GM03348 (cell line): Measurements from ENCODE around the gene BLVRB.
"Not testable (repeated sequence)": the region's sequence is repeated elsewhere in the genome, so short reads cannot be mapped to it uniquely, and the experiment has no call there.

Experiments used
- DNase-seq: peaks from one replicate; pipeline ENCODE4 v3.0.0; 2012; ENCODE audit warnings: low spot score

Gene BLVRB

GRCh38 chr19:40422748-40423566 is 42.6 kb downstream of the BLVRB start:
- DNase-seq = no peak

DNA sequence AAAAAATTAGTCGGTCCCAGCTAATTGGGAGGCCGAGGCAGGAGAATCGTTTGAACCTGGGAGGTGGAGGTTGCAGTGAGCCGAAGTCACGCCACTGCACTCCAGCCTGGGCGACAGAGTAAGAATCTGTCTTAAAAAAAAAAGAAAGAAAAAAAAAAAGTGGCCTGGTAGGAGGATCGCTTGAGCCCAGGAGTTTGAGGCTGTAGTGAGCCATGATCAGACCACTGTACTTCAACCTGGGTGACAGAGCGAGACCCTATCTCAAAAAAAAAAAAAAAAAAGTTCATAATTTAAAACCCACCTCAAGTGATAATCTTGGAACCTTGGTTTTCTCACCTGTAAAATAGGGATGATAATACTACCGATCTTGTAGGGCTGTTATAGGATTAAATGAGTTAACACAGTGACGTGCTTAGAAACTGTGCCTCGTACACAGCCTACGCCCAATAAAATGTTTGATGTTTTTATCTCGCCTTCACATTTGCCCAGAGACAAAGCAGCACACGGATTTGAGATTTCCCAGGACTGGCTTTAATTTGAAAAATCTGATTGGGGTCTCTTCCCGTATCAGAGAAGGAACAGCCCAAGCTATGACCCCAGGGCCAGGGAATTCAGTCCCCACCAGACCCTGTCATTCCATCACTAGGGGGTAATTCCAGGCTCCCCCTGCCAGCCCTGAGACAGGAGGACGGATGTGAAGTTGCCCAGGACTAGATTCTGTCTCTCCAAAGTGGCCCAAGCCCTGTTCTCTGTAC is 43.4 kb downstream of the BLVRB start:
- no peak for DNase-seq

GRCh38 chr19:40420766-40421765 is 44.5 kb downstream of the BLVRB start:
- peak; percentile 96 for DNase-seq

DNA sequence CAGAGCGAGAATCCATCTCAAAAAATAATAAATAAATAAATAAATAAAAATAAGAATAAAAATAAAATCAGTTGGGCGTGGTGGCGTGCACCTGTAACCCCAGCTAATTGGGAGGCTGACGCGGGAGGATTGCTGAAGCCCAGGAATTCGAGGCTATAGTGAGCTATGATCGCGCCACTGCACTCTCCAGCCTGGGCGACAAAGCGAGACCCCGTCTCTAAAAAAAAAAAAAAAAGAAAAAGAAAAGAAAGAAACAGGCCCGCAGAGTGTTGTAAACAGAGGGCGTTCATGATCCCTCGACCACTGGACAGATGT is 45.1 kb downstream of the BLVRB start:
- DNase-seq = no peak

DNA sequence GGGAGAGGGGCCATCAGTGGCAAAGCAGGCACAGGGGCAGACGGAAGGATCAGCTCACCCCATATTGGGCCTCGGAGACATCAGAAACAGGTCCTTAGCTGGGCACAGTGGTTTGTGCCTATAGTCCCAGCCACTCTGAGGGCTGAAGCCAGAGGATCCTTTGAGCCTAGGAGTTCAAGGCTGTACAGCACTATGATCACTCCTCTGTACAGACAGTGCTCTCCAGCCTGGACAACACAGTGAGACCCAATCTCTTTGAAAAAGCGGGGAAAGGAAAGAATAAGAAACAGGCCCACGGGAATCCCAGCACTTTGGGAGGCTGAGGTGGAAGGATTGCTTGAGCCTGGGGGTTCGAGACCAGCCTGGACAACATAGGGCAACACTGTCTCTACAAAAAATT is 45.8 kb downstream of the BLVRB start:
- DNase-seq = no peak

DNA sequence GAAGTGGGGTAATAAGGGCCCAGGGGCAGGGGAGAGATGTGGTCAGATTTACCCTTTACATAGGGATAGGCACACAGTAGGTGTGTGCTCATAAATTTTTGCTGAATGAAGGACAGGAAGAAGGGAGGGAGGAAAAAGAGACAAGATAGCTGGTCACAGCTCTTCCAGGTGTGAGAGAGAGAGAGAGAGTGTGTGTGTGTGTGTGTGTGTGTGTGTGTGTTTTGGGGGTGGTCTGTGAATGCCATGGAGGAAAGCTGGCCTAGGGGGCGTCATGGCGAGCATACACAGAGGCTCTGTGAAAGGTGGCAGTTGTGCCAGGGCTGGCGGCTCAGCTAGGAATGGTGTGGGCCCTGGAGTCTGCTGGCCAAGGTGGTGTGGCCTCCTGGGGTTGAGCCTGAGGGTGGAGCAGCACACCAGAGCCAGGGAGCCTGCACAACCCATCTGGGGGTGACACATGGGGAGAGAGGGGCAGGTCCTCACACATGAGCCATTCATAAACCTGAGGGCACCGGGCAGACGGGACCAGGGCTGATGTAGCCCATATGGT is 46.4 kb downstream of the BLVRB start:
- no peak for DNase-seq

DNA sequence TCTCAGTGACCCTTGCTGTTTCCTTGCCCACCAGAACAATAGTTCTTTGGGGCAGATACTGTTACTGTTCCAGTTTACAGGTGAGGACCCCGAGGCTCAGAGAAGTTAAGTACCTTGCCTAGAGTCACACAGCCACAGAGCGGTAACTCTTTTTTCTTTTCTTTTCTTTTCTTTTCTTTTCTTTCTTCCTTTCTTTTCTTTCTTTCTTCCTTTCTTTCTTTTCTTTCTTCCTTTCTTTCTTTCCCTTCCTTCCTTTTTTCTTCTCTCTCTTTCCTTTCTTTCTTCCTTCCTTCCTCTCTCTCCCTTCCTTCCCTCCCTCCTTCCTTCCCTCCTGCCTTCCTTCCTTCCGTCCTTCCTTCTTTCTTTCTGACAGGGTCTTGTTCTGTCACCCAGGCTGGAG is 47.5 kb downstream of the BLVRB start:
- DNase-seq = no peak

GRCh38 chr19:40417643-40417981 is 47.9 kb downstream of the BLVRB start:
- DNase-seq = no peak

GRCh38 chr19:40416918-40417642 is 48.5 kb downstream of the BLVRB start:
- DNase-seq = no peak

DNA sequence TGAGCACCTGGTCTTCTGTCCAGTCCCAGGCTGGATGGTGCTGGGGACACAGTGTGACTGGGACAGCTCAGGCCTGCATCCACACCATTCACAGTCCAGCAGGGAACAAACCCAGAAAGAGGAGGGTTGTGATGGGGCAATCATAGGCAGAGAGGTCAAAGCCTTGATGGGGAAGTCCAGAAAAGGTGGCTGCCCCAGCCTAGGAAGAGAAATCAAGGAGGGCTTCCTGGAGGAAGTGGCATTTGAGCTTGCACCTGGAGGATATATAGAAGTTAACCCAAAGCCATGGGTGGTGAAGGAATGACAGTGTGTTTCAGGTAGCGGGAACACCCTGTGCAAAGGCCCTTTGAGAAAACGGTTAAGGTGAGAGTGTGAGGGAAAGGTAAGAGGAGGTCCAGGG is 49.8 kb downstream of the BLVRB start:
- no peak for DNase-seq

DNA sequence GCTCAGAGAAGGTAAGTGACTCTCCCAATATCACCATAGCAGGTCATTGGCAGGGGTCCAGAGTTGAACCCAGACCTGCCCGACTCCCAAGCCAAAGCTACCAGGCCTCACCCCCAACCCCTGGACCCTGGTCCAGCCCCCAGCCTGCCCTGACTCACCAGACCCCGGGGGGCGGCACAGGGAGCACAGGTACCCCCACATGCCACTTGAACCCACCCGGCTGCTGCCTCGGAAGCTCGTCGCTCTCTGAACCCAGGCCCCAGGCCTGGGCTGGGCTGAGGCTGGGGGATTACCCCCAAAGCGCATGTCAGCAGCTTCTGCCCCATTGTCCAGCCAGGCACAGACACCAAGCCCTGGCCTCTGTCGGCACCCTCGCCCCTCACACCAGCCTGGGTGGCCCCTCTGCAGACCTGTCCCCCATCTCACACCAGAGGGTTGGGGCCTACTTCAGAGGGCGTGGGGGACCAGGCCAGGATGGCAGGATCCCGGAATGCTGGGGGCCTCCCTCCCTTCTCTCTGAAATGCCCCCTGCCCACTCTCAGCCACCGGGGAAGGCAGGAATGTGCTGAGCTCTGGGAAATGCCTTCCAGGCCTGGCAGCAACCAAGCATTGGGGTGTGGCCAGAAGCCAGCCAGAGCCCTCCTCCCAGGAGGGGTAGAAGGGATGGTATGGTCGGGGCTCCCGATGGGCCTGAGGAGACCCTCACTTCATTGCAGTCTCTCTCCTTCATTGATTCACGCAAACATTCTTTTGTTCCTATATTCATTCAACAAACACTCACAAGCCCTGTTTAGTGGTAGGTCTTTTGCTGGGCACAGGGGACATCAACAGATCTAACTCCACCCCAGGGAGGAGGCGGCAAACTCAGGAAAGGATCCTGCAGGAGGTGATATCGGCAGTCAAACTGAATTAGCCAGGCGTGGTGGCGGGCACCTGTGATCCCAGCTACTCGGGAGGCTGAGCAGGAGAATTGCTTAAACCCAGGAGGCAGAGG is 50.7 kb downstream of the BLVRB start:
- DNase-seq = no peak

DNA sequence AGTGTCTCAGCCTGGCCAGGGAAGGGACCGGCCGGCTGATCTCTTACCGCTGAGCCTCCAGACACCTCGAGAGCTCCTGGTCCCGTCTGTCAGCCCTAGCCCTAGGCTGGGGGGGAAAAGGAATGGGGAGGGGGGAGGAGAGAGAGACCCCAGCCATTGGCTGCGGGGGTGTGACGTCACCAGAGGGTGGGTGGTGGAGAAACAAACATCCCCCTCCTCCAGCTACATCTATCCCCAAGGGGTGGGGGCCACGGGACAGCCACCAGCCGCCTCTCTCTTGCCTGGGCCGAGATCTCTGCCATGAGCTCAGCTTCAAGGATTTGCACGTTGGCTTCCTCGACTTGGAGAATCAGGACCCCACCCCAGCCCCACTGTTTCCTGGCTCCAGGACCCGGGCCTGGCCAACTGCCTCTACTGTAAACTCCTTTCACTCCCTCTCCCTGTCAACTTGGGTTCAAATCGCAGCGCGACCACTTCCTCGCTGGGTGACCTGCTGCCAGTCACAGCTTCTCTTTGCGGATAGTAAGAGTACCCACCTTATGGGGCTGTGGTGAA is 52.2 kb downstream of the BLVRB start, which contains the start of gene PRX:
TSS of gene PRX (minus strand) at position 88 of the 555 bp plus-strand sequence. CDS start 5,446 bp downstream, outside the sequence.
- no peak for DNase-seq

DNA sequence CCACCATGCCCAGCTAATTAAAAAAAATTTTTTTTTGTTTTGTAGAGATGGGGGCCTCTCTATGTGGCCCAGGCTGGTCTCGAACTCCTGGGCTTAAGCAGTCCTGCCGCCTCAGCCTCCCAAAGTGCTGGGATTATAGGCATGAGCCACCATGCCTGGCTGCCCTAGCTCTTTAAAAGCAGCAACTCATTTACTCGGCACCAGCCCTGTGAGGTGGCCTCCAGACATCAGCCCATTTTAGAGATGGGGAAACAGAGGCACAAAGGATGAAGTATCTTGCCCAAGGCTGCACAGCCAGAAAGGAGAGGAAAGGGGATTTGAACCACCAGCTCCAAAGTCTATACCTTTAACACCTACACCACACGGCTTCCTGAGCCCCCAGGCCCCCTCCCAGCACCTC is 52.7 kb downstream of the BLVRB start:
- DNase-seq = no peak

DNA sequence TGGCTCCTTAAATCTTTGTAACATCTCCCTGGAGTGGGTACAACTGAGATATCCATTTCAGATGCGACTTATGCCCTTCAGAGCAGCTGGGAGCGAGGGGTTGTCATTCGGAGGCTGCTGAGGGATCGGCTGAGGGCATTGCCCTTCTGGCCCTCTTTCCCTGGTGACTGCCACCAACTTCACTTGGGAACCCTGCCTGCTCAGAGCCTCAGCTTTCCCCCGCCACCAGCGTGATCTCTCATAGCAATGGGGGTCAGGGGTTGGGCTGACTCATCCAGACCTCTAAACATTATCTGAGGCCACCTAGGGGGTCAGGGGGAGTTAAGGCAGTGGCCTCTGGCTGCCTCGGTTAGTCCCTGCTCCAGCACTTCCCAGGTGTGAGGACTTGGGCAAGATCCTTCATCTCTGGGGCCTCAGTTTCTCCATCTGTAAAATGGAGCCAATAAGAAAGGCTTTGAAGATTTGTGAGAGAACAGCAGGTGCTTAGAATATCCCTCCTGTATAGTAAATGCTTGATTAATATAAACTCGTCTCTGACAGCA is 53.5 kb downstream of the BLVRB start:
- DNase-seq = no peak

- DNase-seq = no peak
Measured at GRCh38 chr19:40411125-40411842, 54.3 kb downstream of the BLVRB start.

DNA sequence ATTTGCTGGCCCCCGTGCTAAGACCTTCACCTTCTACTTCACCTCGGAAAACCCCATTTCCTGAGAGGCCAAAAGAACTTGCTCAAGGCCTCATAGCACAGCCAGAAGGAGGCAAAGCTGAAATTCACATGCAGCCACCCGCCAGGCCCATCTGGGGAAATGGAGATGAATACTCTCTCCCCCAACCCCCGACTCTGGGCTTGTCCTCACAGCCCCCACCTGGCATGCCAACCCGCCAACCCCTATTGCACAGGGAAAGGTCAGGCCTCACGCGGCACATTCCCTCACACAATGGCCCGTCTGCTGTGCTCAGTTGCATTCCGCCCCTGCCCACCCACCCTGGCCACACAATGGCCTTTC is 55.5 kb downstream of the BLVRB start:
- no peak for DNase-seq

DNA sequence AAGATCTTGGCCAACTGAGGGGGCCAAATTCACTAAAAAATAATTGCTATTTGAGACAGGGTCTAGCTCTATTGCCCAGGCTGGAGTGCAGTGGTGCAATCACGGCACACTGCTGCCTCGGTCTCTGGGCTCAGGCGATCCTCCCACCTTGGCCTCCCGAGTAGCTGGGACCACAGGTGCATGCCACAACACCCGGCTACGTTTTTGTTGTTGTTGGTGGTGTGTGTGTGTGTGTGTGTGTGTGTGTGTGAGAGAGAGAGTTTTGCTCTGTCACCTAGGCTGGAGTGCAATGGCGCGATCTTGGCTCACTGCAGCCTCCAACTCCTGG is 57.0 kb downstream of the BLVRB start:
- not testable (repeated sequence) for DNase-seq

DNA sequence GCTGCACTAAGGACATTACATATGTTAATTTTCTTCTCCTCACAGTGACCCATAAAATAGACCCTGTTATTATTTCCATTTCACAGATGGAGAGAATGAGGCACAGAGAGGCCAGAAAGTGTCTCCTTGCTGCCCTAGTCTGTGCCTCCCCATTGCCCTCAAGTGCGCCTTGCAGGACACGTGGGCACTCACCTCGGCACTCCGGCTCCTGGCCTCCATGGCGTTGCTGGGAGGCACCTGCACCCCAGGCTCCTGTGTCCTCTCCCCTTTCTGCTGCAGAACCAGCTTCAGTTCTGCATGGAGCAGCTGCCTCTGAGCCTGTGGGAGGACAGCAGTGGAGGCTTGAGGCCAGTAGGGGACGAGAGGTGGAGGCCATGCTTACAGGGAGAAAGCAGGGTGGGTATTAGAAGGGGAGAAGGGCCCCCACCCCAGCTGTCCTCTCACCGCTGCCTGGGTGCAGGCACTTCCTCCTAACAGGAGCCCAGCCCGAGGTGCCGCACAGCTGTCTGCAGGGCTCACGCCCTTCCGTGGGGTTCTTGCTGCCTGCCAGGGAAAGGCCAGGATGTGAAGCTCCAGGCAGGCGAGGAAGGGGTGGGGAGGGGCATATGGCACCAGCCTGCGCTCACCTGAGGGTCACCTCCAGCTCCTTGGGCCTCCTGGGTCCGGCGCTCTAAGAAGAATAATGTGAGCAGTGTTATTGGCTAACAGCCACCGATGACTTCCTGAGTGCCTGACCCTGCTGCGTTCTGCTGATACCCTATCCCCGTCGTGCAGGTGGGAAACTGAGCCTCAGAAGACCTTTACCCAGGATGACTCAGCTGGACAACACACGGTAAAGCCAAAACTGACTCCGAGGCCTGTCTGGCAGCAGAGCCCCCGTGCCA is 57.6 kb downstream of the BLVRB start:
- no peak for DNase-seq
